AG04449 (cell line): ENCODE measurements around the gene MAPT.

Experiments
- CTCF ChIA-PET: fragments of 350-600 bp; formaldehyde crosslinking; extraction: SDS; loops from one replicate; lab custom pipeline; 2021; ENCODE audit warnings: antibody characterized with exemption; lab: Yijun Ruan, JAX
- POLR2A ChIA-PET: fragments of 400-600, 350-600 bp; formaldehyde crosslinking; extraction: SDS; loops from one replicate; lab custom pipeline; 2020; ENCODE audit warnings: antibody characterized with exemption, inconsistent platforms; lab: Yijun Ruan, JAX
- DNase-seq: peaks from one replicate; pipeline ENCODE4 v3.0.0-alpha.2; 2010; ENCODE audit warnings: low read depth, low spot score
- H3K4me3 ChIP-seq: 2 replicates; pipeline ENCODE4 v1.5.1; 2011; ENCODE audit warnings: low read depth, mild to moderate bottlenecking, control low read depth, low read length
- CTCF ChIP-seq: IDR thresholded peaks from one replicate; pipeline ENCODE4 v1.5.1; 2011; ENCODE audit warnings: mild to moderate bottlenecking, moderate library complexity, low read length, control low read depth, inconsistent platforms; ENCODE audit not compliant: insufficient read depth; ENCODE audit errors: missing control alignments

MAPT gene

DNA sequence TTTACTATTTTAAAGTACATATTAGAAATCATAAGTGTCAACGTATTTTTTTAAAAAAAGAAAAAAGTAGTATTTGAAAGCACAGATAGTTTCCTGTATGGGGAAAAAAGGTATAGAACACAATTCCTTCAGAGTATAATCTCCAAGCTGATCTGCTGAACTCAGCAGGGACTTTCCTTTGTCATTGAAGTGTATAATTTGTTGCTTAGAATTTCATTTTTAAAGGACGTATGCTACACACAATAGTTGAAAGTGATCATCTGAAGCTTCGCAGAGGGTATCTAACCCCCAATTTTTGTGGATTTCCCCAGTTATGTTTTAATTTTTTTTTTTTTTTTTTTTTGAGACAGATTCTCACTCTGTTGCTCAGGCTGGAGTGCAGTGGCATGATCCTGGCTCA, 20.2 kb upstream of the MAPT start:
- TF ChIP-seq CTCF: no peak
- CTCF ChIA-PET: interaction anchor here (1.3 kb wide), 1 partner anchor 19 kb away, joined by 3 read pairs; no protein-coding TSS in a partner anchor
- H3K4me3 ChIP-seq: no peak overlapping the region
- no peak for DNase-seq
- POLR2A ChIA-PET: no interaction called here

GRCh38 chr17:45876539-45876938, 17.8 kb upstream of the MAPT start:
- no peak for DNase-seq
- CTCF ChIA-PET: no interaction called here
- no peak for TF ChIP-seq CTCF
- POLR2A ChIA-PET: no interaction called here
- H3K4me3 ChIP-seq: no peak overlapping the region

DNA sequence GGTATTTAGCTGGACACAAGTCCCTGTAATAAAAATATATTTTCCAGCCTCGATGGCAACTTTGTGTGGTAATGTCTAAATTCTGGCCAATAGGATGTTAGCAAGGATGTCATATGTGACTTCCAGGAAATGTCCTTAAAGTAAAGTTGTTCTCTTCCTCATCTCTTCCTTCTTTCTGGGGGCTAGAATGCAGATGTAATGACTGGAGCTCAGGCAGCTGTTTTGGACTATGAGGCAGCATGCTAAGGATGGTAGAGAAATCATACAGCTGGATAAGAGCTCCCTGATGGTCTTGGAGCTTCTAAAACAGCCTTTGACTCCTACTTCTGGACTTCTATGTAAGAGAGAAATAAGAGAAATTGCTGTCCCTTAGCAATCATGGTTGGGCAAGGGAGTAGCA, 16.9 kb upstream of the MAPT start:
- ChIA-PET POLR2A (no interaction called here), CTCF (interaction anchor here (1.1 kb wide), 1 partner anchor 27 kb away, joined by 3 read pairs; no protein-coding TSS in a partner anchor)
- DNase-seq: no peak
- TF ChIP-seq CTCF: no peak
- H3K4me3 ChIP-seq: no peak overlapping the region

DNA sequence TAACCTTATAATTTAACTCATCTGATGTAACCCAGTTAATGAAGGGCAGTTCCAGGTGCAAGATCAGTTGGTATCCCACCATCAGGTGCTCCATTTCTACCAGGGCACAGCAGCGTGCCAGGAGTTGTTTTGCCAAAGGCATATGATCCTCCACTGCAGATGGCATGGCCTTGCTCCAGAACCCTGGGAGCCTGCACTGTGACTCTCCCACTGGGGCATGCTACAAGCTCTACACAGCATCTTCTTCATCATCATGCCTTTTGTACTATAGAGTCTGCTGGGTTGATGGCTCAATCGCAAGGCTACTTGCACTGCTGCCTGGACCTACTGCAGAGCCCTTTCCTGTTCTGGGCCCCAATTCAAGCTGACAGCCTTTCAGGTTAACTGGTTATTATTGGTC, 11.3 kb upstream of the MAPT start:
- no peak for TF ChIP-seq CTCF
- H3K4me3 ChIP-seq: no peak overlapping the region
- no peak for DNase-seq
- ChIA-PET CTCF (interaction anchor here (1.1 to 1.5 kb wide), 2 partner anchors 9 to 10 kb away, joined by 3 to 6 read pairs; no protein-coding TSS in a partner anchor), POLR2A (no interaction called here)

GRCh38 chr17:45886852-45887251, 7.5 kb upstream of the MAPT start:
- TF ChIP-seq CTCF: no peak
- POLR2A ChIA-PET: no interaction called here
- no peak overlapping the region for H3K4me3 ChIP-seq
- DNase-seq: no peak
- CTCF ChIA-PET: no interaction called here

- no peak for TF ChIP-seq CTCF
- CTCF ChIA-PET: no interaction called here
- POLR2A ChIA-PET: no interaction called here
- H3K4me3 ChIP-seq: no peak overlapping the region
- DNase-seq: no peak
These were observed 6.0 kb upstream of the MAPT start for GRCh38 chr17:45888392-45888791.
